GM23338 (cell line): ENCODE data around the gene DDX24.

Experiments used
- CREB1 ChIP-seq: fragments of 250-450 bp; sonication (Bioruptor Pico); IDR thresholded peaks from 2 replicates; pipeline ENCODE4 v1.5.0; 2020; ENCODE audit warnings: low read depth, mild to moderate bottlenecking, moderate library complexity
- EZH2 ChIP-seq: fragments of 200-600 bp; sonication (generic); IDR thresholded peaks from one replicate; pipeline ENCODE4 v1.8.0; 2017; ENCODE audit warnings: antibody characterized with exemption, mild to moderate bottlenecking, low read depth; ENCODE audit not compliant: unreplicated experiment
- EZH2phosphoT487 ChIP-seq: fragments of 200-600 bp; sonication (generic); IDR thresholded peaks from one replicate; pipeline ENCODE4 v1.8.1; 2018; ENCODE audit warnings: antibody characterized with exemption; ENCODE audit not compliant: unreplicated experiment
- JUNB ChIP-seq: IDR thresholded peaks from one replicate; pipeline ENCODE4 v1.6.1; 2016; ENCODE audit warnings: antibody characterized with exemption; ENCODE audit not compliant: unreplicated experiment
- NANOG ChIP-seq: IDR thresholded peaks from 2 replicates; pipeline ENCODE4 v1.6.1; 2016; ENCODE audit warnings: antibody characterized with exemption, borderline replicate concordance
- POLR2AphosphoS5 ChIP-seq: IDR thresholded peaks from 2 replicates; pipeline ENCODE4 v1.6.1; 2016; ENCODE audit warnings: antibody characterized with exemption, low read depth
- STAT1 ChIP-seq: IDR thresholded peaks from one replicate; pipeline ENCODE4 v1.6.1; 2016; ENCODE audit warnings: antibody characterized with exemption; ENCODE audit not compliant: unreplicated experiment
- ZNF114 ChIP-seq: fragments of 250-450 bp; sonication (Bioruptor Pico); IDR thresholded peaks from 2 replicates; pipeline ENCODE4 v1.5.0; 2020; ENCODE audit warnings: mild to moderate bottlenecking, moderate library complexity
- TF ChIP-seq, protein P1 (sequence below), 2 experiments: fragments of 200-600 bp in 1 of 2; sonication (generic) in 1 of 2; conservative IDR thresholded peaks; 2 replicates each; pipeline versions ENCODE4 v1.5.1 to v1.6.1; 2016 to 2017; ENCODE audit warnings: antibody characterized with exemption in 2 of 2, low read depth in 2 of 2, mild to moderate bottlenecking in 2 of 2, moderate library complexity in 1 of 2
- TF ChIP-seq, protein P2 (sequence below): IDR thresholded peaks from one replicate; pipeline ENCODE4 v1.6.1; 2018; ENCODE audit warnings: antibody characterized with exemption; ENCODE audit not compliant: unreplicated experiment
- TF ChIP-seq, protein P3 (sequence below): fragments of 250-450 bp; sonication (Bioruptor Pico); IDR thresholded peaks from 2 replicates; pipeline ENCODE4 v1.5.0; 2020; ENCODE audit warnings: mild to moderate bottlenecking, moderate library complexity
- TF ChIP-seq, protein P4 (sequence below): IDR thresholded peaks from 2 replicates; pipeline ENCODE4 v1.6.1; 2016; ENCODE audit warnings: antibody characterized with exemption

DNA sequence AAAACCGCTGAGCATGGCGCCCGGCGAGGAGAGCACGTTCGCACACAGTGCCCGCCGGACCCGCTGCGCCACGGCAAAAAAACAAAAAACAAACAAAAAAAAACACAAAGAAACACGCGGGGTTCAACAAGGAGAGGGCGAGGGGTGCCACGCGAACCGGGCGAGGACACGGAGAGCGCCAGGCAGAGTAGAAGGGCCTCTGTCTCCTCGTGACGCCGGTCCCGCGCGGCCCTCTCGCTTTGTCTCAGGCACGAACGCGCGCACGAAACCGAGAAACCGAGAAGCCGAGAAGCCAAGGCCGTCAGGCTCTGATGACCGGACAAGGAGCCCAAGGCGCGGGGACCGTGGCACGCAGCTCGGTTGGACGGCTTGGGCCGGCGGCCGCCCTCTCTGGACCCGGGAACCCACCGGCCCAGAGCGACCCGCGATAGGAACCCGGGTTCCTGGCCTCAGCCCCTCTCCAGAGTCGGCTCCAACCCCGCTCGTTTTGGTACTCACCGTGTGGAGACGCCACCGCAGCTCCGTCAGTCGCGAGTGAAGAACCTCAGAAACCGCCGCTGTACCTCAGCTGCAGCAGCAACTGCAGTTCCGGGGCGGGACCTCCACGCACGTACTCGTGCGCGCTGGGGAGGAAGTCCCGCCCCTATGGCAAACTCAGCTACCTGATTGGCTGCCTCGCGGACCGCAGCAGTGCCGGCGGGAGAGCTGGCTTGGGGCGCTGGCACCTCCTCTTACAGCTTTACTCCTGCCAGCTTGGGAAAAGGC lies at the start of gene DDX24, which contains the start of gene IFI27L1:
- no peak for TF ChIP-seq EZH2
- TF ChIP-seq, protein P1, sequence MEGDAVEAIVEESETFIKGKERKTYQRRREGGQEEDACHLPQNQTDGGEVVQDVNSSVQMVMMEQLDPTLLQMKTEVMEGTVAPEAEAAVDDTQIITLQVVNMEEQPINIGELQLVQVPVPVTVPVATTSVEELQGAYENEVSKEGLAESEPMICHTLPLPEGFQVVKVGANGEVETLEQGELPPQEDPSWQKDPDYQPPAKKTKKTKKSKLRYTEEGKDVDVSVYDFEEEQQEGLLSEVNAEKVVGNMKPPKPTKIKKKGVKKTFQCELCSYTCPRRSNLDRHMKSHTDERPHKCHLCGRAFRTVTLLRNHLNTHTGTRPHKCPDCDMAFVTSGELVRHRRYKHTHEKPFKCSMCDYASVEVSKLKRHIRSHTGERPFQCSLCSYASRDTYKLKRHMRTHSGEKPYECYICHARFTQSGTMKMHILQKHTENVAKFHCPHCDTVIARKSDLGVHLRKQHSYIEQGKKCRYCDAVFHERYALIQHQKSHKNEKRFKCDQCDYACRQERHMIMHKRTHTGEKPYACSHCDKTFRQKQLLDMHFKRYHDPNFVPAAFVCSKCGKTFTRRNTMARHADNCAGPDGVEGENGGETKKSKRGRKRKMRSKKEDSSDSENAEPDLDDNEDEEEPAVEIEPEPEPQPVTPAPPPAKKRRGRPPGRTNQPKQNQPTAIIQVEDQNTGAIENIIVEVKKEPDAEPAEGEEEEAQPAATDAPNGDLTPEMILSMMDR (conservative IDR thresholded peaks at IDR 0.05; ENCODE audit: low read depth in 2 of 2) = no peak
- peak; percentile 94 for TF ChIP-seq POLR2AphosphoS5
- TF ChIP-seq, protein P2, sequence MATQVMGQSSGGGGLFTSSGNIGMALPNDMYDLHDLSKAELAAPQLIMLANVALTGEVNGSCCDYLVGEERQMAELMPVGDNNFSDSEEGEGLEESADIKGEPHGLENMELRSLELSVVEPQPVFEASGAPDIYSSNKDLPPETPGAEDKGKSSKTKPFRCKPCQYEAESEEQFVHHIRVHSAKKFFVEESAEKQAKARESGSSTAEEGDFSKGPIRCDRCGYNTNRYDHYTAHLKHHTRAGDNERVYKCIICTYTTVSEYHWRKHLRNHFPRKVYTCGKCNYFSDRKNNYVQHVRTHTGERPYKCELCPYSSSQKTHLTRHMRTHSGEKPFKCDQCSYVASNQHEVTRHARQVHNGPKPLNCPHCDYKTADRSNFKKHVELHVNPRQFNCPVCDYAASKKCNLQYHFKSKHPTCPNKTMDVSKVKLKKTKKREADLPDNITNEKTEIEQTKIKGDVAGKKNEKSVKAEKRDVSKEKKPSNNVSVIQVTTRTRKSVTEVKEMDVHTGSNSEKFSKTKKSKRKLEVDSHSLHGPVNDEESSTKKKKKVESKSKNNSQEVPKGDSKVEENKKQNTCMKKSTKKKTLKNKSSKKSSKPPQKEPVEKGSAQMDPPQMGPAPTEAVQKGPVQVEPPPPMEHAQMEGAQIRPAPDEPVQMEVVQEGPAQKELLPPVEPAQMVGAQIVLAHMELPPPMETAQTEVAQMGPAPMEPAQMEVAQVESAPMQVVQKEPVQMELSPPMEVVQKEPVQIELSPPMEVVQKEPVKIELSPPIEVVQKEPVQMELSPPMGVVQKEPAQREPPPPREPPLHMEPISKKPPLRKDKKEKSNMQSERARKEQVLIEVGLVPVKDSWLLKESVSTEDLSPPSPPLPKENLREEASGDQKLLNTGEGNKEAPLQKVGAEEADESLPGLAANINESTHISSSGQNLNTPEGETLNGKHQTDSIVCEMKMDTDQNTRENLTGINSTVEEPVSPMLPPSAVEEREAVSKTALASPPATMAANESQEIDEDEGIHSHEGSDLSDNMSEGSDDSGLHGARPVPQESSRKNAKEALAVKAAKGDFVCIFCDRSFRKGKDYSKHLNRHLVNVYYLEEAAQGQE = no peak
- no peak for TF ChIP-seq ZNF114 (CRISPR knock-in tag)
- no peak for TF ChIP-seq EZH2phosphoT487
- no peak for TF ChIP-seq NANOG
- TF ChIP-seq, protein P3, sequence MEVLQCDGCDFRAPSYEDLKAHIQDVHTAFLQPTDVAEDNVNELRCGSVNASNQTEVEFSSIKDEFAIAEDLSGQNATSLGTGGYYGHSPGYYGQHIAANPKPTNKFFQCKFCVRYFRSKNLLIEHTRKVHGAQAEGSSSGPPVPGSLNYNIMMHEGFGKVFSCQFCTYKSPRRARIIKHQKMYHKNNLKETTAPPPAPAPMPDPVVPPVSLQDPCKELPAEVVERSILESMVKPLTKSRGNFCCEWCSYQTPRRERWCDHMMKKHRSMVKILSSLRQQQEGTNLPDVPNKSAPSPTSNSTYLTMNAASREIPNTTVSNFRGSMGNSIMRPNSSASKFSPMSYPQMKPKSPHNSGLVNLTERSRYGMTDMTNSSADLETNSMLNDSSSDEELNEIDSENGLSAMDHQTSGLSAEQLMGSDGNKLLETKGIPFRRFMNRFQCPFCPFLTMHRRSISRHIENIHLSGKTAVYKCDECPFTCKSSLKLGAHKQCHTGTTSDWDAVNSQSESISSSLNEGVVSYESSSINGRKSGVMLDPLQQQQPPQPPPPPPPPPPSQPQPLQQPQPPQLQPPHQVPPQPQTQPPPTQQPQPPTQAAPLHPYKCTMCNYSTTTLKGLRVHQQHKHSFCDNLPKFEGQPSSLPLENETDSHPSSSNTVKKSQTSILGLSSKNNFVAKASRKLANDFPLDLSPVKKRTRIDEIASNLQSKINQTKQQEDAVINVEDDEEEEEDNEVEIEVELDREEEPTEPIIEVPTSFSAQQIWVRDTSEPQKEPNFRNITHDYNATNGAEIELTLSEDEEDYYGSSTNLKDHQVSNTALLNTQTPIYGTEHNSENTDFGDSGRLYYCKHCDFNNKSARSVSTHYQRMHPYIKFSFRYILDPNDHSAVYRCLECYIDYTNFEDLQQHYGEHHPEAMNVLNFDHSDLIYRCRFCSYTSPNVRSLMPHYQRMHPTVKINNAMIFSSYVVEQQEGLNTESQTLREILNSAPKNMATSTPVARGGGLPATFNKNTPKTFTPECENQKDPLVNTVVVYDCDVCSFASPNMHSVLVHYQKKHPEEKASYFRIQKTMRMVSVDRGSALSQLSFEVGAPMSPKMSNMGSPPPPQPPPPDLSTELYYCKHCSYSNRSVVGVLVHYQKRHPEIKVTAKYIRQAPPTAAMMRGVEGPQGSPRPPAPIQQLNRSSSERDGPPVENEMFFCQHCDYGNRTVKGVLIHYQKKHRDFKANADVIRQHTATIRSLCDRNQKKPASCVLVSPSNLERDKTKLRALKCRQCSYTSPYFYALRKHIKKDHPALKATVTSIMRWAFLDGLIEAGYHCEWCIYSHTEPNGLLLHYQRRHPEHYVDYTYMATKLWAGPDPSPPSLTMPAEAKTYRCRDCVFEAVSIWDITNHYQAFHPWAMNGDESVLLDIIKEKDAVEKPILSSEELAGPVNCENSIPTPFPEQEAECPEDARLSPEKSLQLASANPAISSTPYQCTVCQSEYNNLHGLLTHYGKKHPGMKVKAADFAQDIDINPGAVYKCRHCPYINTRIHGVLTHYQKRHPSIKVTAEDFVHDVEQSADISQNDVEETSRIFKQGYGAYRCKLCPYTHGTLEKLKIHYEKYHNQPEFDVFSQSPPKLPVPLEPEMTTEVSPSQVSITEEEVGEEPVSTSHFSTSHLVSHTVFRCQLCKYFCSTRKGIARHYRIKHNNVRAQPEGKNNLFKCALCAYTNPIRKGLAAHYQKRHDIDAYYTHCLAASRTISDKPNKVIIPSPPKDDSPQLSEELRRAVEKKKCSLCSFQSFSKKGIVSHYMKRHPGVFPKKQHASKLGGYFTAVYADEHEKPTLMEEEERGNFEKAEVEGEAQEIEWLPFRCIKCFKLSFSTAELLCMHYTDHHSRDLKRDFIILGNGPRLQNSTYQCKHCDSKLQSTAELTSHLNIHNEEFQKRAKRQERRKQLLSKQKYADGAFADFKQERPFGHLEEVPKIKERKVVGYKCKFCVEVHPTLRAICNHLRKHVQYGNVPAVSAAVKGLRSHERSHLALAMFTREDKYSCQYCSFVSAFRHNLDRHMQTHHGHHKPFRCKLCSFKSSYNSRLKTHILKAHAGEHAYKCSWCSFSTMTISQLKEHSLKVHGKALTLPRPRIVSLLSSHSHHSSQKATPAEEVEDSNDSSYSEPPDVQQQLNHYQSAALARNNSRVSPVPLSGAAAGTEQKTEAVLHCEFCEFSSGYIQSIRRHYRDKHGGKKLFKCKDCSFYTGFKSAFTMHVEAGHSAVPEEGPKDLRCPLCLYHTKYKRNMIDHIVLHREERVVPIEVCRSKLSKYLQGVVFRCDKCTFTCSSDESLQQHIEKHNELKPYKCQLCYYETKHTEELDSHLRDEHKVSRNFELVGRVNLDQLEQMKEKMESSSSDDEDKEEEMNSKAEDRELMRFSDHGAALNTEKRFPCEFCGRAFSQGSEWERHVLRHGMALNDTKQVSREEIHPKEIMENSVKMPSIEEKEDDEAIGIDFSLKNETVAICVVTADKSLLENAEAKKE (CRISPR knock-in tag) = no peak
- TF ChIP-seq JUNB = no peak
- TF ChIP-seq CREB1 (CRISPR knock-in tag) = peak; percentile 56
- TF ChIP-seq, protein P4, sequence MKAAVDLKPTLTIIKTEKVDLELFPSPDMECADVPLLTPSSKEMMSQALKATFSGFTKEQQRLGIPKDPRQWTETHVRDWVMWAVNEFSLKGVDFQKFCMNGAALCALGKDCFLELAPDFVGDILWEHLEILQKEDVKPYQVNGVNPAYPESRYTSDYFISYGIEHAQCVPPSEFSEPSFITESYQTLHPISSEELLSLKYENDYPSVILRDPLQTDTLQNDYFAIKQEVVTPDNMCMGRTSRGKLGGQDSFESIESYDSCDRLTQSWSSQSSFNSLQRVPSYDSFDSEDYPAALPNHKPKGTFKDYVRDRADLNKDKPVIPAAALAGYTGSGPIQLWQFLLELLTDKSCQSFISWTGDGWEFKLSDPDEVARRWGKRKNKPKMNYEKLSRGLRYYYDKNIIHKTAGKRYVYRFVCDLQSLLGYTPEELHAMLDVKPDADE = 0 out of 2 replicates have a peak, but pooled peaks have one; percentile 18
- TF ChIP-seq STAT1 = no peak
